NCI-H2227 treated with DMSO at 0.1 percent for 48 hours (cell line): ENCODE data around the gene ZHX3.
A peak's percentile ranks its signal among the peaks of the same experiment; 100 is the strongest.

Experiments used
- DNase-seq: peaks from one replicate; lab custom pipeline; 2025; lab: John Stamatoyannopoulos, UW

Gene ZHX3

DNA sequence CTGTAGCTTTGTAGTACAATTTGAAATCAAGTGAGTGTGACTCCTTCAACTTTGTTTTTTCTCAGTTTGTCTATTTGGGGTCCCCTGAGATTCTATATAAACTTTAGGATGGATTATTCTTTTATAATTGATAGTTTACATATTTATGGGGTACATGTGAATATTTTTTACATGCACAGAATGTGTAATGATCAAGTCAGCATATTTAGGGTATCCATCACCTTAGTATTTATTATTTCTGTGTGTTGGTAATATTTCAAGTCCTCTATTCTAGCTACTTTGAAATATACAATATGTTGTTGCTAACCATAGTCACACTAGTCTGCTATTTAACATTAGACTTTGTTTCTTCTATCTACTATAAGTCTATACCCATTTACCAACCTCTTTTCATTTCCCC lies 129.9 kb downstream of the ZHX3 start:
- no peak for DNase-seq

DNA sequence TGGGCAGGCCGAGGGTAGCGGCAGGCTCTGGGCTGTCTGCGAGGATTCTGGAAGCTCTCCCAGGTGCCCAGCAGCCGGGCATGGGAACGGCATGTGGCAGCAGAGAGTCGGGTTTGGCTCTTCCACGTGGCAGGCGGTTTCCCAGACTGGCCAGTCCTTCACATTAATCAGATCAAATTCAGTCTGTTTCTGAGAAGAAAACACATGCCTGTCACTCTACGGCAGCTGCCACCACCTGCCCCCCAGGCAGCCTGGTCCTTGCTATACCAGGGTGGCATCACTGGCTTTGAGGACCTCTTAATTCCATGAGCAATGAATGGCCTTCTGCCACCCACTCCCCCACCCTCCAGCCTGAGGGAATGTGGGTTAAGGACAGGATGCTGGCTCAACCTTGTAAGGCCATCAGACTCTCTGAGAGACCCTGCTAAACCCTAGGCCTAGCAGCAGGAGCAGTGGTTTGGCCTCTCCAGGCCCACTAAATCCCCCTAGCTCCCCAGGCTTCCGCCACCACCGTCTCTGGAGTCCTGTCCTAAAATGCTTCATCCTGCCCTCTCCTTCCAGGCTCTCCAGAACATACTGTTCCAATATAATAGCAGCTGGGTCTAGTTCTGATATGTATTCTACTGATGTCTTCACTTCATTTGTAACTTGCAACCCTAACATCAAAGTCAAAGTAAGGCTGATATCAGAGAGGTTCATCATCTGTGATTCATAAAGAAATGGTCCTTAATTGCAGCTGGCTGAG lies 132.3 kb downstream of the ZHX3 start:
- no peak for DNase-seq

DNA sequence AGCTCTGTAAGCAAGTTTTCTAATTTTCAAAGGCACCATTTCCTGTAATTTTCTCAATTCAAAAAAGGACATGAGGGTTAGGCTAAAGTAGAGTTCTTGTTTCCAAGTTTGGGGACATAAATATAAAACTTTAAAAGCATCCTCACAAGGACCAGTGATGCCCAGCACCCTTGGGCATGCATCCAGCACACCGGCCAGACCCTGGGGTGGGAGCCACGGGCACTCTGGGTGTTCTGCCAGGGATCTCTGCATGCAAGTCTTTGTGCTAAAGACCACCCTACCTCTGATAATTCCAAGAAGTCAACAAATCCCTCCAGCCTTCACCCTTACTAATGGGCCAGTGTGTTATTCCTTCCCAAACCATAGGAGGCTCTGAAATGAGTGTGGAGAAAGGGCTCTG lies 133.7 kb downstream of the ZHX3 start:
- DNase-seq = no peak

DNA sequence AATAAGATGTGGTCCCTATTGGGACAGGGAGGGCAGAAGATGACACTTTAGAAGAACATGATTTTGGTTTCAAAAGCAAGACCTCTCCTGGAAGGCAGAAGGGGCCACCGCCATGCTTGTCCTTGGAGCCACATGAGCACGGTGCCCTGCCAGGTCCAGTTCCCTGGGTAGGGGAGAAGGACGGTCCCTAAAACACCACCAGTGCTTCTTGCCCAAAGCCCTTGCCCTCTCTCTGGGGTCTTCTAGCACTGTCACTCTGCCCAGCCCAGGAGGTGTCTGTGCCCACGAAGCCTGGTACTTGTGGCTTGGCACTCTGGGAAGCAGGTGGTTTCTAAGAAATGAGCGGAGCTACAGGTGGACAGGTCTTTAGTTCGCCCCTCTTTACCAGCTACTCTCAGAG lies 134.1 kb downstream of the ZHX3 start:
- no peak for DNase-seq

- DNase-seq = no peak
Observed at GRCh38 chr20:41182296-41183212, 135.0 kb downstream of the ZHX3 start.

- DNase-seq = no peak
Observed at GRCh38 chr20:41181567-41181966, 136.0 kb downstream of the ZHX3 start.

DNA sequence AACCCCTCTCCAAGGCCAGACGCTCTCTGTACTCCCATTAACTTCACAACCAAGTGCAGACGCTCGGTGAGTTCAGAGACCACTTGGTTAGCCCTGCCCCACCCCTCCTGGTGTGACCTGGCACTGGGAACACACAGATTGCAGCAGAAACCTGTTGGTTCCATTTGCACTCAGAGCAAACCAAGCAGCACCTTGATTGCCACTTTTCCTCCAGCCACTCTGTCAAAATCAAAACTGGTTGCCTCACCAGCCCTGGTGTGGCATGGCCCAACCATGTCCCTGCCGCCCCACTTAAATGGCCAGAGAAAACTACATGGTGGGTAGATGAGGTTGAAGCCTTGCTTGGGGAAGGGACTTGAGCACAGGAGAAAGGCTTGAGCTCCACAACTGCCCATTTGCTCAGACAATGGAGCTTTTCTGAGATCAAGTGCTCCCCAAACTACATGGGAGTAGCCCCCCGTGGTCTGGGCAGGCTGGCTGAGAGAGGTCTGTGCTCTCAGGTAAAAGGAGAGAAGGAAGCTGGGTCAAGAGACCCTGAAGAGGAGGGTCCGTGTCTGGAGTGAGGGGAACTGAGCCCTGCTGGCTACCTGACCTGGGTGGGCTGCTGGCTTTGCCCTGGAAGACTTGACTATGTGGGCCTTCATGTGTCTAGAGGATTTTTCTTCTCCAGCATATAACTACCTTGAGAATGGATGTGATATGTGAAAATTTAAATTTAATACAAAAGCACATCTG lies 136.8 kb downstream of the ZHX3 start:
- no peak for DNase-seq

- DNase-seq = no peak
Observed at GRCh38 chr20:41179961-41180360, 137.6 kb downstream of the ZHX3 start.

- DNase-seq = peak; percentile 91
Observed at GRCh38 chr20:41178904-41179432, 138.6 kb downstream of the ZHX3 start.

DNA sequence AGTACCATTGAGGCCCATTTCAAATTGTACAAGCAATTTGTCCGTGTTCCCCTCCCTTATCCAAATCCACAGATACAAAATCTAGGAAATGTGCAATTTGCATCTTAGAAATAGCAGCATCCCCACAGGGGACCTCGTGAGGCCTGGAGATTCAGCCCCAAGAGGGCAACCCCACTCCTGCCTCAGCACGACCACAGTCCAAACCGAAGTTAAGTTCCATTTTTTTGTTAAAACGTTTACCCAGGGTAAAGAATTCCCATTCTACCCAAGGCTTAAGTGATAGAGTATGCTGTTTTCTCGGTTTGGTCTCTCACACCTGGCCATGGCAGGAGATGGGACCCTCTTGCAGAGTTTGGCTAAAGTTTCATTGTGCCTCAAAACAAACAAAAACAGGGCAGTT lies 139.0 kb downstream of the ZHX3 start:
- DNase-seq = no peak

GRCh38 chr20:41177636-41178035 lies 139.9 kb downstream of the ZHX3 start:
- no peak for DNase-seq

GRCh38 chr20:41176711-41177552 lies 140.6 kb downstream of the ZHX3 start:
- no peak for DNase-seq

DNA sequence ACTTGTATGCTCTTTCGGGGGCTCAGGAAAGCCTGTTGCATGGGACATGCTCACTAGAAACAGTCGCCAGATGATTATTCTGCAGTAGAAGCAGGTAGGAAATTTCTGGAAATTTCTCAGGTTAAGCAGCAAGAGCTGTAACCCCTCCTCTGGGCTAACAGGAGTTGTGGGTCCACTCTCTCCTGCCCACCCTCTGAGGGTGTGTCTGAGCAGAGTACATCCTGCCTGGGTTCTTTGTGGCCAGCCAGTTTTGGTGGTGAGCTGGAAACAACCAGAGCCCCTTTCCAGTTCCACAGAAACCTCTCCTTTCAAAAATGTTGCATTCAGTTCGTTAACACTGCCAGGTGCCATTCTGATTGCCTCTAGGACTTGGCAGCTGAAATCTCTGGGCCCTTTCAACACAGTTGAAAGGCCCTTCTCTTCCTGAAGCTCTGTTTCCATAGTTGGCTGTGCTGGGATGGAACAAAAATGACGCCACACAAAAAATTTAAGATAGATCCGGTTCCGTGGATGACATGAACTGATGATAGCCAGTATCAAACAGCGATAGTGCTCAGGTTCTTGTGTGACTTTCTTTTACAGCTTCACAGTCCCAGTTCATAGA lies 141.7 kb downstream of the ZHX3 start:
- no peak for DNase-seq

DNA sequence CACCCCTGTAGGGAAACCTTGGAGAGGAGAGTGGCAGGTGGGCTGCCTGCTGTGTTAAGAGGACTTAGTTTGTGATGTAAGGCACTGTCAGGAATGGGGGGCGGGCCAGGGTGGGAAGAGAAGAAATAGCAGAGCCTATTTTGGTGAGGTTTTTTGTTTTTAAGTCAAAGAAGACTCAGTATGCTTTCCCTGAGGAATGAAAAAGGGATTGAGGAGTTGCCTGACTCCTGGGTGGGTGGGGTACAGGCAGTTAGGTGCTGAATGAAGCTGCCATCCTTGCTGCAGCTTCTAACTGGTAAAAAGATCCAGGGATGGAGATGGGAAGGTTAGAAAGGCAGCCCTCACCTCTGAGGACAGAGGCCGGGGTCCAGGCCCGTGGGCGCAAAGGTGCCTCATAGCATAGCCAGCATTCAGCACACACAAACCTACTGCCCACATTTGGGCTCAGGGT lies 142.3 kb downstream of the ZHX3 start:
- no peak for DNase-seq

GRCh38 chr20:41174782-41175181 lies 142.7 kb downstream of the ZHX3 start:
- DNase-seq = no peak

DNA sequence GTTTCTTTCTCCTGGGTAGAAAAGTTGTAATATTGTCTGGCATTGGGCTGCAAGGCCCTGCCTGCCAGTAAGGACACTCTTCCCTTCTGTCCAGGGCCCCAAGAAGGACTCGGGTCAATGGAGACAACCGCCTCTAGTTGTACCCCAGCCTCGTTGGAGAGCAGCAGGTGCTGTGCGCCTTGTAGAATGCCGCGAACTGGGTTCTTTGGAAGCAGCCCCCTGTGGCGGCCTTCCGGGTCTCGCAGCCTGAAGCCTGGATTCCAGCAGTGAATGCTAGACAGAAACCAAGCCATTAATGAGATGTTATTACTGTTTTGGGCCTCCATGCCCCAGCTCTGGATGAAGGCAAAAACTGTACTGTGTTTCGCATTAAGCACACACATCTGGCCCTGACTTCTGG lies 143.2 kb downstream of the ZHX3 start:
- DNase-seq = no peak

- DNase-seq = no peak
Observed at GRCh38 chr20:41173791-41174341, 143.7 kb downstream of the ZHX3 start.

DNA sequence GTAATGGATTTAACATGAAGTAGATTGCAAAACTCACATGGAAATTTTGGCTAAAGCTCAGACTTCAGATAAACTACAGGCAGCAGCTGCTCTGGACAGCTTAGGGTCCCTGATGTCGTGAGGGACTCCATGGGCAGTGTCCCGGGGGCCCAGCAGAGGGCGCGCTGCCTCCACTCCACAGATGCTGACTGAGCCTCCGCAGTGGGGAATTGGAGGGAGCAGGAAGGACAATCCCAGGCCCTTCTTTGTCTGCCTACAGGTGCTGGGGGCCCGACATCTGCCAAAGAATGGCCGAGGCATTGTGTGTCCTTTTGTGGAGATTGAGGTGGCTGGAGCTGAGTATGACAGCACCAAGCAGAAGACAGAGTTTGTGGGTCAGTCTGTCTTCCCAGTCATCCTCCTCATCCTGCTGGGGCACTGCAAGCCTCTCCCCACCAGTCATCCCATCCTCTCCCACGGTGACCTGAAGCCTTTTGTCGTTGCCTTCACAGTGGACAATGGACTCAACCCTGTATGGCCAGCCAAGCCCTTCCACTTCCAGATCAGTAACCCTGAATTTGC lies 144.3 kb downstream of the ZHX3 start:
- DNase-seq = peak; percentile 77

GRCh38 chr20:41172296-41173140 lies 145.0 kb downstream of the ZHX3 start:
- no peak for DNase-seq
